Stimulated activated CD8-positive, alpha-beta memory T cell treated with anti-CD3 and anti-CD28 coated beads, Interleukin-4, amount 100 ng/mL, for 1 hour (primary cell): Measurements from ENCODE around the gene TLE3.

Source experiments
- DNase-seq, 2 donors: peaks; one replicate each; pipeline ENCODE4 v3.0.0-alpha.2; 2020; ENCODE audit warnings: low read depth in 2 of 2, low spot score in 1 of 2

The TLE3 gene

GRCh38 chr15:70008697-70009290 is 88.9 kb downstream of the TLE3 start:
- DNase-seq = no peak

GRCh38 chr15:70006259-70007147 is 91.2 kb downstream of the TLE3 start:
- no peak for DNase-seq

GRCh38 chr15:70004826-70005225 is 92.9 kb downstream of the TLE3 start:
- no peak for DNase-seq

GRCh38 chr15:70002897-70003296 is 94.8 kb downstream of the TLE3 start:
- DNase-seq = no peak

GRCh38 chr15:70001859-70002258 is 95.9 kb downstream of the TLE3 start:
- DNase-seq = no peak

GRCh38 chr15:69999392-70000085 is 98.2 kb downstream of the TLE3 start:
- no peak for DNase-seq

- no peak for DNase-seq
Observed at GRCh38 chr15:69998541-69999391, 99.0 kb downstream of the TLE3 start.

- no peak for DNase-seq
Observed at GRCh38 chr15:69997813-69998212, 99.9 kb downstream of the TLE3 start.
